ENCODE measurements around the gene ZNF367. TPM values are rescaled to one million over a fixed set of nuclear protein-coding genes. Genes with fewer than 3 reads are reported as not detected.

The ZNF367 gene
- total and polyA plus RNA-seq, 9 of the 15 experiments (the other 6 are each of a cell fraction or from before 2014, with no cell fraction given): 2.7 to 14.4 (median 10.0) TPM

DNA sequence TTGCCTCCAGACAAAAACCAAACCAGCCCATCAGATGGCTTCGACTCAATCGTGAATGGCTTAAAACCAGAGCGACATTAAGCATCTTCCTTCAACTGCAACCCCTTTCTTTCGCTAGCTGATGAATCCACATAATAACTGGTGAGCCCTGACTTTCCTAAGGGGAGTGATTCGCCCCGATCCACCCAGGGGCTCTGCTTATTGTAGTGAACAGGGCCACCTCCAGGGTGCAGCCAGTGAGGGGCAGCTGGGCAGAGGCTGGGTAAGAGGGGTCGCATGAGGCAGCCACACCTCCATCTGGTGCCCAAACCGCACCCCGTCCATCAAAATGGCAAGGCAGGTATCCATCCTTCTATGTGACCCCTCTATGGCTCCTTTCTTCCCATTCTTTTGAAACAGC is 72.6 kb downstream of the ZNF367 start (continued):
- TF ChIP-seq, protein P1, sequence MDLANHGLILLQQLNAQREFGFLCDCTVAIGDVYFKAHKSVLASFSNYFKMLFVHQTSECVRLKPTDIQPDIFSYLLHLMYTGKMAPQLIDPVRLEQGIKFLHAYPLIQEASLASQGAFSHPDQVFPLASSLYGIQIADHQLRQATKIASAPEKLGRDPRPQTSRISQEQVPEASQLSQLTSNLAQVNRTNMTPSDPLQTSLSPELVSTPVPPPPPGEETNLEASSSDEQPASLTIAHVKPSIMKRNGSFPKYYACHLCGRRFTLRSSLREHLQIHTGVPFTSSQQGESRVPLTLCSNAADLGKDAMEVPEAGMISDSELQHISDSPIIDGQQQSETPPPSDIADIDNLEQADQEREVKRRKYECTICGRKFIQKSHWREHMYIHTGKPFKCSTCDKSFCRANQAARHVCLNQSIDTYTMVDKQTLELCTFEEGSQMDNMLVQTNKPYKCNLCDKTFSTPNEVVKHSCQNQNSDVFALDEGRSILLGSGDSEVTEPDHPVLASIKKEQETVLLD (IDR thresholded peaks at IDR 0.05): no peak
- no peak for TF ChIP-seq MYBL2 (IDR thresholded peaks at IDR 0.05; ENCODE audit: low read depth)
- TF ChIP-seq MYBL2 (CRISPR knock-in tag; IDR thresholded peaks at IDR 0.05; ENCODE audit: borderline replicate concordance): no peak
- TF ChIP-seq KLF6 (CRISPR knock-in tag; IDR thresholded peaks at IDR 0.05; ENCODE audit: borderline replicate concordance): no peak
- TF ChIP-seq, protein P2, sequence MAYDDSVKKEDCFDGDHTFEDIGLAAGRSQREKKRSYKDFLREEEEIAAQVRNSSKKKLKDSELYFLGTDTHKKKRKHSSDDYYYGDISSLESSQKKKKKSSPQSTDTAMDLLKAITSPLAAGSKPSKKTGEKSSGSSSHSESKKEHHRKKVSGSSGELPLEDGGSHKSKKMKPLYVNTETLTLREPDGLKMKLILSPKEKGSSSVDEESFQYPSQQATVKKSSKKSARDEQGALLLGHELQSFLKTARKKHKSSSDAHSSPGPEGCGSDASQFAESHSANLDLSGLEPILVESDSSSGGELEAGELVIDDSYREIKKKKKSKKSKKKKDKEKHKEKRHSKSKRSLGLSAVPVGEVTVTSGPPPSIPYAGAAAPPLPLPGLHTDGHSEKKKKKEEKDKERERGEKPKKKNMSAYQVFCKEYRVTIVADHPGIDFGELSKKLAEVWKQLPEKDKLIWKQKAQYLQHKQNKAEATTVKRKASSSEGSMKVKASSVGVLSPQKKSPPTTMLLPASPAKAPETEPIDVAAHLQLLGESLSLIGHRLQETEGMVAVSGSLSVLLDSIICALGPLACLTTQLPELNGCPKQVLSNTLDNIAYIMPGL (CRISPR knock-in tag; IDR thresholded peaks at IDR 0.05): no peak
- TF ChIP-seq, protein P3, sequence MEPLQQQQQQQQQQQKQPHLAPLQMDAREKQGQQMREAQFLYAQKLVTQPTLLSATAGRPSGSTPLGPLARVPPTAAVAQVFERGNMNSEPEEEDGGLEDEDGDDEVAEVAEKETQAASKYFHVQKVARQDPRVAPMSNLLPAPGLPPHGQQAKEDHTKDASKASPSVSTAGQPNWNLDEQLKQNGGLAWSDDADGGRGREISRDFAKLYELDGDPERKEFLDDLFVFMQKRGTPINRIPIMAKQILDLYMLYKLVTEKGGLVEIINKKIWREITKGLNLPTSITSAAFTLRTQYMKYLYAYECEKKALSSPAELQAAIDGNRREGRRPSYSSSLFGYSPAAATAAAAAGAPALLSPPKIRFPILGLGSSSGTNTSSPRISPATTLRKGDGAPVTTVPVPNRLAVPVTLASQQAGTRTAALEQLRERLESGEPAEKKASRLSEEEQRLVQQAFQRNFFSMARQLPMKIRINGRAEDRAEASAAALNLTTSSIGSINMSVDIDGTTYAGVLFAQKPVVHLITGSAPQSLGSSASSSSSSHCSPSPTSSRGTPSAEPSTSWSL (CRISPR knock-in tag; IDR thresholded peaks at IDR 0.05; ENCODE audit: borderline replicate concordance): no peak
- no peak for TF ChIP-seq STAT5B (CRISPR knock-in tag; IDR thresholded peaks at IDR 0.05)
- TF ChIP-seq PCBP1 (IDR thresholded peaks at IDR 0.05; ENCODE audit: low read depth, low read length, poor library complexity, severe bottlenecking): no peak
- TF ChIP-seq ZFP1 (CRISPR knock-in tag; IDR thresholded peaks at IDR 0.05): no peak
- TF ChIP-seq ZNF175 (CRISPR knock-in tag; IDR thresholded peaks at IDR 0.05; ENCODE audit: low read depth): no peak
- no peak for TF ChIP-seq POLR2AphosphoS2 (IDR thresholded peaks at IDR 0.05; ENCODE audit: low read length)
- TF ChIP-seq FOXK1 (CRISPR knock-in tag; IDR thresholded peaks at IDR 0.05; ENCODE audit: borderline replicate concordance): no peak
- TF ChIP-seq HDAC3 (IDR thresholded peaks at IDR 0.05; ENCODE audit: borderline replicate concordance, partially characterized antibody): no peak

All from K562 (cell line).